Ovary (tissue), 9 donors: ENCODE results near the gene ITPR2. TPM values are rescaled to one million over a fixed set of nuclear protein-coding genes. Genes with fewer than 3 reads are reported as not detected.

Experiments
- DNase-seq, 5 donors: peaks; one replicate each; pipeline ENCODE4 v3.0.0-alpha.2; 2019 to 2020
- H3K27ac ChIP-seq, 2 donors: fragments of 200-600 bp; one replicate each; pipeline versions ENCODE4 v1.5.1 to v1.8.0; 2019 to 2022
- H3K27me3 ChIP-seq: fragments of 200-600 bp; one replicate; pipeline ENCODE4 v1.8.0; 2022
- H3K36me3 ChIP-seq: fragments of 200-600 bp; sonication (generic); one replicate; pipeline ENCODE4 v1.5.1; 2019
- H3K4me1 ChIP-seq: one replicate; pipeline ENCODE4 v1.8.1; 2013; ENCODE audit warnings: mild to moderate bottlenecking, moderate library complexity; ENCODE audit not compliant: insufficient read depth
- H3K4me3 ChIP-seq: fragments of 200-600 bp; sonication (generic); one replicate; pipeline ENCODE4 v1.5.1; 2017
- H3K9me3 ChIP-seq, 2 donors: fragments of 200-600 bp in 1 of 2; sonication (generic) in 1 of 2; one replicate each; pipeline versions ENCODE4 v1.5.1 to v1.8.1; 2013 to 2019; ENCODE audit warnings: mild to moderate bottlenecking in 1 of 2, moderate library complexity in 1 of 2
- CTCF ChIP-seq, 3 donors: fragments of 450-650 bp in 2 of 3; fragments of 200-600 bp in 1 of 3; IDR thresholded peaks; one replicate each; pipeline versions ENCODE4 v1.5.1 to v1.8.0; 2016 to 2022; ENCODE audit warnings: antibody characterized with exemption in 3 of 3, mild to moderate bottlenecking in 1 of 3
- EP300 ChIP-seq: sonication (generic); formaldehyde crosslinking; IDR thresholded peaks from one replicate; pipeline ENCODE4 v1.6.1; 2017; ENCODE audit warnings: antibody characterized with exemption
- POLR2A ChIP-seq: fragments of 450-650 bp; IDR thresholded peaks from one replicate; pipeline ENCODE4 v1.6.1; 2017; ENCODE audit warnings: antibody characterized with exemption, mild to moderate bottlenecking, moderate library complexity
- WGBS, 3 donors: extraction: QIAGEN DNeasy Blood & Tissue Kit in 1 of 3; methylation state at CpG; one replicate each; pipeline versions ENCODE4 v1.1.5 to v1.1.7; 2013 to 2017; 5-methylcytosine and 5-hydroxymethylcytosine counted together
- intact Hi-C, 4 donors: fragments of 100-400 bp; cut with DNase I; formaldehyde crosslinking; loops; one replicate each; pipeline versions ENCODE4 v1.11.0 to v1.15.1; 2022 to 2023
- polyA plus RNA-seq, 2 donors: library from polyadenylated mRNA; stranded (reverse); fragments of 200-250 nt in 1 of 2; fragments of 350-450 nt in 1 of 2; fragmentation: Illumina TruSeq in 1 of 2; extraction: RNeasy Lipid Tissue Mini Kit (QIAGEN cat#74804) in 1 of 2; gene quantifications; one replicate each; pipeline ENCODE4 v1.2.3, GENCODE V29; 2013 to 2014
- total RNA-seq, 7 donors: library from RNA; depleted of rRNA in 2 of 7; stranded (reverse); fragments of >200 nt in 2 of 7; fragmentation: NEBNext Ultra II Directional in 3 of 7; extraction: Animal tissue kit (Norgen Biotek cat#: 25700) in 3 of 7; gene quantifications; one replicate each; pipeline versions ENCODE4 v1.1.0 to v1.2.4, GENCODE V29; 2016 to 2023
- donor health status: DM: no; HTN: no; CAD: no; lungs with moderate emphysema.
- donor health status: DM: no; HTN: no; CAD: no.
- donor health status: Bipolar disorder and iron deficiency.
- donor health status: DM: yes; HTN: yes; CAD: no.
- donor health status: DM: no; HTN: no; CAD: no.
- donor health status: DM: yes; HTN: yes; CAD: no.

Gene ITPR2
- total and polyA plus RNA-seq, 9 donors, result 5.9 to 51.1 (median 32.9) TPM

GRCh38 chr12:26668230-26668629 lies 164.8 kb downstream of the ITPR2 start:
- H3K27ac ChIP-seq, result no peak overlapping the region
- 88 to 95% (median 89%) methylated on average over 1 of the region's 1 CpG for WGBS, 3 donors
- no peaks in the 10 kb centered on the region for H3K27me3 ChIP-seq
- TF ChIP-seq CTCF (IDR thresholded peaks at IDR 0.05) (no peak), EP300 (no peak), POLR2A (no peak)
- no peak overlapping the region for H3K4me3 ChIP-seq
- DNase-seq, result no peak
- no peaks in the 10 kb centered on the region for H3K4me1 ChIP-seq
- H3K36me3 ChIP-seq, result no peaks in the 10 kb centered on the region
- no peaks in the 10 kb centered on the region for H3K9me3 ChIP-seq
- intact Hi-C loops, result no loop called here

- no peak overlapping the region for H3K4me3 ChIP-seq
- no peak for DNase-seq
- WGBS, 3 donors, result 90 to 92% (median 91%) methylated on average over 5 of the region's 5 CpGs
- H3K4me1 ChIP-seq, result no peaks in the 10 kb centered on the region
- TF ChIP-seq EP300 (no peak), CTCF (IDR thresholded peaks at IDR 0.05) (no peak)
- H3K27me3 ChIP-seq, result no peaks in the 10 kb centered on the region
- H3K36me3 ChIP-seq, result no peaks in the 10 kb centered on the region
- intact Hi-C loops, result no loop called here
- H3K9me3 ChIP-seq, result no peaks in the 10 kb centered on the region
- H3K27ac ChIP-seq, result no peak overlapping the region
These were observed 166.7 kb downstream of the ITPR2 start for GRCh38 chr12:26666286-26666685.

- Histone ChIP-seq H3K4me1 (peaks cover 1% of the 10 kb centered on the region), H3K4me3 (no peak overlapping the region)
- 81 to 93% (median 90%) methylated on average over 3 of the region's 3 CpGs for WGBS, 3 donors
These were observed 171.6 kb downstream of the ITPR2 start for GRCh38 chr12:26661399-26661798.

GRCh38 chr12:26659930-26660329 lies 173.1 kb downstream of the ITPR2 start:
- intact Hi-C loops, result loop anchor here in 2 of 4 donors (10.0 kb wide), 2 partner anchors 545 to 565 kb away; no protein-coding TSS in a partner anchor
- Histone ChIP-seq H3K27ac (no peak overlapping the region), H3K36me3 (no peaks in the 10 kb centered on the region), H3K27me3 (no peaks in the 10 kb centered on the region), H3K4me3 (no peak overlapping the region), H3K4me1 (peaks cover 1% of the 10 kb centered on the region), H3K9me3 (no peaks in the 10 kb centered on the region)
- WGBS, 3 donors, result 49 to 71% (median 66%) methylated on average over 2 of the region's 2 CpGs
- no peak for TF ChIP-seq EP300
- TF ChIP-seq POLR2A, result no peak
- TF ChIP-seq CTCF (IDR thresholded peaks at IDR 0.05), result no peak
- DNase-seq, result no peak

More at GRCh38 chr12:26661399-26661798, 171.6 kb downstream of the ITPR2 start:
- no peaks in the 10 kb centered on the region for H3K27me3 ChIP-seq
- H3K27ac ChIP-seq, result no peak overlapping the region
- DNase-seq, result peak in 1 of 5 donors; percentile 25
- TF ChIP-seq EP300 (no peak), CTCF (IDR thresholded peaks at IDR 0.05) (no peak), POLR2A (no peak)
- no peaks in the 10 kb centered on the region for H3K36me3 ChIP-seq
- intact Hi-C loops, result no loop called here
- no peaks in the 10 kb centered on the region for H3K9me3 ChIP-seq
